GM23338 (cell line): ENCODE data around the gene KIFC1. TPM values are rescaled to one million over a fixed set of nuclear protein-coding genes. Genes with fewer than 3 reads are reported as not detected.

Experiments used
- ATAC-seq: fragments of 200-7000 bp; cut with Tn5 transposase; 3 replicates; pipeline ENCODE4 v1.9.1; 2020
- DNase-seq: peaks from one replicate; pipeline ENCODE4 v3.0.0-alpha.2; 2015; ENCODE audit warnings: low spot score
- H2AFZ ChIP-seq: fragments of 200-600 bp; sonication (generic); 2 replicates; pipeline ENCODE4 v1.8.0; 2016; ENCODE audit warnings: antibody characterized with exemption, mild to moderate bottlenecking, moderate library complexity
- H3F3A ChIP-seq: fragments of 200-600 bp; sonication (generic); replicated peaks from 2 replicates; pipeline ENCODE4 v1.8.0; 2017; ENCODE audit warnings: antibody characterized with exemption, mixed run types, low read depth
- H3K27ac ChIP-seq: fragments of 200-600 bp; sonication (generic); 2 replicates; pipeline ENCODE4 v1.6.1; 2016; ENCODE audit warnings: low read depth
- H3K27me3 ChIP-seq: fragments of 200-600 bp; sonication (generic); 2 replicates; pipeline ENCODE4 v1.8.0; 2016; ENCODE audit warnings: mild to moderate bottlenecking, mixed run types, moderate library complexity; ENCODE audit not compliant: insufficient read depth
- H3K36me3 ChIP-seq: fragments of 200-600 bp; sonication (generic); 2 replicates; pipeline ENCODE4 v1.8.0; 2016; ENCODE audit warnings: mild to moderate bottlenecking; ENCODE audit not compliant: insufficient read depth
- H3K4me1 ChIP-seq: fragments of 200-600 bp; sonication (generic); 2 replicates; pipeline ENCODE4 v1.8.0; 2016; ENCODE audit warnings: mild to moderate bottlenecking, moderate library complexity; ENCODE audit not compliant: insufficient read depth
- H3K4me2 ChIP-seq: fragments of 200-600 bp; sonication (generic); 2 replicates; pipeline ENCODE4 v1.7.1; 2017; ENCODE audit warnings: mixed run types
- H3K4me3 ChIP-seq: fragments of 200-600 bp; sonication (generic); 2 replicates; pipeline ENCODE4 v1.6.1; 2016; ENCODE audit warnings: mixed run types
- H3K79me2 ChIP-seq: fragments of 200-600 bp; sonication (generic); replicated peaks from 2 replicates; pipeline ENCODE4 v1.8.0; 2017; ENCODE audit warnings: mild to moderate bottlenecking; ENCODE audit not compliant: insufficient read depth
- H3K9me2 ChIP-seq: fragments of 200-600 bp; sonication (generic); 2 replicates; pipeline ENCODE4 v1.8.0; 2017; ENCODE audit not compliant: insufficient read depth
- H4K20me1 ChIP-seq: fragments of 200-600 bp; sonication (generic); replicated peaks from 2 replicates; pipeline ENCODE4 v1.8.0; 2017; ENCODE audit warnings: mild to moderate bottlenecking; ENCODE audit not compliant: insufficient read depth
- H3K27ac Mint-ChIP-seq: 2 replicates; pipeline ENCODE4 v1.8.0; 2020; ENCODE audit warnings: inconsistent platforms, mild to moderate bottlenecking, moderate library complexity, mixed read lengths
- H3K27me3 Mint-ChIP-seq: 3 replicates; pipeline ENCODE4 v1.8.0; 2022; ENCODE audit warnings: low read depth, mild to moderate bottlenecking, moderate library complexity, mixed read lengths, inconsistent platforms; ENCODE audit not compliant: insufficient read depth, poor library complexity
- H3K36me3 Mint-ChIP-seq: 3 replicates; pipeline ENCODE4 v1.8.0; 2021; ENCODE audit warnings: low read depth, mild to moderate bottlenecking, inconsistent platforms, moderate library complexity, mixed read lengths
- H3K4me1 Mint-ChIP-seq: 3 replicates; pipeline ENCODE4 v1.8.0; 2020; ENCODE audit warnings: mild to moderate bottlenecking, inconsistent platforms, mixed read lengths
- H3K4me3 Mint-ChIP-seq: 3 replicates; pipeline ENCODE4 v1.8.0; 2021; ENCODE audit warnings: moderate library complexity, mild to moderate bottlenecking, inconsistent platforms, mixed read lengths
- H3K9me3 Mint-ChIP-seq: 3 replicates; pipeline ENCODE4 v1.8.0; 2020; ENCODE audit warnings: moderate library complexity, mild to moderate bottlenecking, inconsistent platforms, mixed read lengths
- CREB1 ChIP-seq: fragments of 250-450 bp; sonication (Bioruptor Pico); IDR thresholded peaks from 2 replicates; pipeline ENCODE4 v1.5.0; 2020; ENCODE audit warnings: low read depth, mild to moderate bottlenecking, moderate library complexity
- REST ChIP-seq: IDR thresholded peaks from one replicate; pipeline ENCODE4 v1.6.1; 2018; ENCODE audit warnings: antibody characterized with exemption; ENCODE audit not compliant: unreplicated experiment
- polyA plus RNA-seq: library from polyadenylated mRNA; unstranded; fragments of >200 nt; fragmentation: Nextera tagmentation; extraction: Ambion mirVana; gene quantifications from 2 replicates; pipeline ENCODE4 v1.2.1, GENCODE V29; 2016
- total RNA-seq: library from RNA; depleted of rRNA; stranded (reverse); fragments of >200 nt; shearing (Covaris generic); gene quantifications from 2 replicates; pipeline ENCODE4 v1.2.3, GENCODE V29; 2014
- TF ChIP-seq, protein P1 (sequence below): fragments of 250-450 bp; sonication (Bioruptor Pico); IDR thresholded peaks from 2 replicates; pipeline ENCODE4 v1.5.0; 2020; ENCODE audit warnings: mild to moderate bottlenecking, moderate library complexity

The KIFC1 gene
- total and polyA plus RNA-seq, 2 experiments from 2014 or later, result 10.3 to 61.7 TPM

GRCh38 chr6:33418690-33419291 lies 27.2 kb downstream of the KIFC1 start:
- no peak overlapping the region for H2AFZ ChIP-seq
- H3K4me2 ChIP-seq, result peak overlapping the region; percentile 78
- Mint-ChIP-seq H3K27ac (peak overlapping the region; percentile 98), H3K9me3 (no peaks in the 10 kb centered on the region), H3K27me3 (peaks cover 29% of the 10 kb centered on the region), H3K4me3 (peak overlapping the region; percentile 99), H3K4me1 (peaks cover 76% of the 10 kb centered on the region), H3K36me3 (peaks cover 52% of the 10 kb centered on the region)
- ATAC-seq, result peak; percentile 0; the same call in 2 of the 3 replicates
- no peaks in the 10 kb centered on the region for H3K9me2 ChIP-seq
- peaks cover 20% of the 10 kb centered on the region for H4K20me1 ChIP-seq
- H3K79me2 ChIP-seq, result peaks cover 57% of the 10 kb centered on the region
- peaks cover 9% of the 10 kb centered on the region; the same call in 1 of the 2 replicates for H3K36me3 ChIP-seq
- H3K4me1 ChIP-seq, result peaks cover 40% of the 10 kb centered on the region
- TF ChIP-seq REST (no peak), CREB1 (peak; percentile 52; the same call in 1 of the 2 replicates)
- TF ChIP-seq, protein P1, sequence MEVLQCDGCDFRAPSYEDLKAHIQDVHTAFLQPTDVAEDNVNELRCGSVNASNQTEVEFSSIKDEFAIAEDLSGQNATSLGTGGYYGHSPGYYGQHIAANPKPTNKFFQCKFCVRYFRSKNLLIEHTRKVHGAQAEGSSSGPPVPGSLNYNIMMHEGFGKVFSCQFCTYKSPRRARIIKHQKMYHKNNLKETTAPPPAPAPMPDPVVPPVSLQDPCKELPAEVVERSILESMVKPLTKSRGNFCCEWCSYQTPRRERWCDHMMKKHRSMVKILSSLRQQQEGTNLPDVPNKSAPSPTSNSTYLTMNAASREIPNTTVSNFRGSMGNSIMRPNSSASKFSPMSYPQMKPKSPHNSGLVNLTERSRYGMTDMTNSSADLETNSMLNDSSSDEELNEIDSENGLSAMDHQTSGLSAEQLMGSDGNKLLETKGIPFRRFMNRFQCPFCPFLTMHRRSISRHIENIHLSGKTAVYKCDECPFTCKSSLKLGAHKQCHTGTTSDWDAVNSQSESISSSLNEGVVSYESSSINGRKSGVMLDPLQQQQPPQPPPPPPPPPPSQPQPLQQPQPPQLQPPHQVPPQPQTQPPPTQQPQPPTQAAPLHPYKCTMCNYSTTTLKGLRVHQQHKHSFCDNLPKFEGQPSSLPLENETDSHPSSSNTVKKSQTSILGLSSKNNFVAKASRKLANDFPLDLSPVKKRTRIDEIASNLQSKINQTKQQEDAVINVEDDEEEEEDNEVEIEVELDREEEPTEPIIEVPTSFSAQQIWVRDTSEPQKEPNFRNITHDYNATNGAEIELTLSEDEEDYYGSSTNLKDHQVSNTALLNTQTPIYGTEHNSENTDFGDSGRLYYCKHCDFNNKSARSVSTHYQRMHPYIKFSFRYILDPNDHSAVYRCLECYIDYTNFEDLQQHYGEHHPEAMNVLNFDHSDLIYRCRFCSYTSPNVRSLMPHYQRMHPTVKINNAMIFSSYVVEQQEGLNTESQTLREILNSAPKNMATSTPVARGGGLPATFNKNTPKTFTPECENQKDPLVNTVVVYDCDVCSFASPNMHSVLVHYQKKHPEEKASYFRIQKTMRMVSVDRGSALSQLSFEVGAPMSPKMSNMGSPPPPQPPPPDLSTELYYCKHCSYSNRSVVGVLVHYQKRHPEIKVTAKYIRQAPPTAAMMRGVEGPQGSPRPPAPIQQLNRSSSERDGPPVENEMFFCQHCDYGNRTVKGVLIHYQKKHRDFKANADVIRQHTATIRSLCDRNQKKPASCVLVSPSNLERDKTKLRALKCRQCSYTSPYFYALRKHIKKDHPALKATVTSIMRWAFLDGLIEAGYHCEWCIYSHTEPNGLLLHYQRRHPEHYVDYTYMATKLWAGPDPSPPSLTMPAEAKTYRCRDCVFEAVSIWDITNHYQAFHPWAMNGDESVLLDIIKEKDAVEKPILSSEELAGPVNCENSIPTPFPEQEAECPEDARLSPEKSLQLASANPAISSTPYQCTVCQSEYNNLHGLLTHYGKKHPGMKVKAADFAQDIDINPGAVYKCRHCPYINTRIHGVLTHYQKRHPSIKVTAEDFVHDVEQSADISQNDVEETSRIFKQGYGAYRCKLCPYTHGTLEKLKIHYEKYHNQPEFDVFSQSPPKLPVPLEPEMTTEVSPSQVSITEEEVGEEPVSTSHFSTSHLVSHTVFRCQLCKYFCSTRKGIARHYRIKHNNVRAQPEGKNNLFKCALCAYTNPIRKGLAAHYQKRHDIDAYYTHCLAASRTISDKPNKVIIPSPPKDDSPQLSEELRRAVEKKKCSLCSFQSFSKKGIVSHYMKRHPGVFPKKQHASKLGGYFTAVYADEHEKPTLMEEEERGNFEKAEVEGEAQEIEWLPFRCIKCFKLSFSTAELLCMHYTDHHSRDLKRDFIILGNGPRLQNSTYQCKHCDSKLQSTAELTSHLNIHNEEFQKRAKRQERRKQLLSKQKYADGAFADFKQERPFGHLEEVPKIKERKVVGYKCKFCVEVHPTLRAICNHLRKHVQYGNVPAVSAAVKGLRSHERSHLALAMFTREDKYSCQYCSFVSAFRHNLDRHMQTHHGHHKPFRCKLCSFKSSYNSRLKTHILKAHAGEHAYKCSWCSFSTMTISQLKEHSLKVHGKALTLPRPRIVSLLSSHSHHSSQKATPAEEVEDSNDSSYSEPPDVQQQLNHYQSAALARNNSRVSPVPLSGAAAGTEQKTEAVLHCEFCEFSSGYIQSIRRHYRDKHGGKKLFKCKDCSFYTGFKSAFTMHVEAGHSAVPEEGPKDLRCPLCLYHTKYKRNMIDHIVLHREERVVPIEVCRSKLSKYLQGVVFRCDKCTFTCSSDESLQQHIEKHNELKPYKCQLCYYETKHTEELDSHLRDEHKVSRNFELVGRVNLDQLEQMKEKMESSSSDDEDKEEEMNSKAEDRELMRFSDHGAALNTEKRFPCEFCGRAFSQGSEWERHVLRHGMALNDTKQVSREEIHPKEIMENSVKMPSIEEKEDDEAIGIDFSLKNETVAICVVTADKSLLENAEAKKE (CRISPR knock-in tag), result 0 out of 2 replicates have a peak, but pooled peaks have one; percentile 14
- peaks cover 18% of the 10 kb centered on the region for H3F3A ChIP-seq
- H3K4me3 ChIP-seq, result peak overlapping the region; percentile 98
- H3K27ac ChIP-seq, result peak overlapping the region; percentile 98
- peak; percentile 56 for DNase-seq
- H3K27me3 ChIP-seq, result no peaks in the 10 kb centered on the region
